GM08714 (cell line): ENCODE results near the gene SPIN1.

Source experiments
- H3K4me3 ChIP-seq: fragments of 200-500 bp; sonication (Bioruptor generic); 2 replicates; pipeline ENCODE4 v1.5.1; 2014; ENCODE audit warnings: mild to moderate bottlenecking, low read length, inconsistent platforms
- ZNF274 ChIP-seq: IDR thresholded peaks from 2 replicates; pipeline ENCODE4 v1.6.1; 2012; ENCODE audit warnings: mild to moderate bottlenecking, low read depth, low read length

SPIN1 gene

DNA sequence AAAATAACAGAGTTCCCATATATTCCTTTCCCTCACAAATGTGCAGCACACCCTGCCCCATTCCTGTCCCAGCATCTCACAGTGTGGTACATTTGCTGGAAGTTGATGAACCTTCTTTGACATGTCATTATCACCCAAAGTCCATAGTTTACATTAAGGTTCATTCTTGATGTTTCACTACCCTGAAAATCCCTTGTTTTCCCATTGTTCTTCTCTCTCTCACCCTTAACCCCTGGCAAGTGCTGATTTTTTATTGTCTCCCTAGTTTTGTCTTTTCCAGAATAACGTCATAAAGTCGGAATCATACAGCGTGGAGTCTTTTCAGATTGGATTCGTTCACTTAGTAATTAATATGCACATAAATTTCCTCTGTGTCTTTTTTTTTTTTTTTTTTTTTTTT is 48.1 kb downstream of the SPIN1 start:
- no peak overlapping the region for H3K4me3 ChIP-seq

DNA sequence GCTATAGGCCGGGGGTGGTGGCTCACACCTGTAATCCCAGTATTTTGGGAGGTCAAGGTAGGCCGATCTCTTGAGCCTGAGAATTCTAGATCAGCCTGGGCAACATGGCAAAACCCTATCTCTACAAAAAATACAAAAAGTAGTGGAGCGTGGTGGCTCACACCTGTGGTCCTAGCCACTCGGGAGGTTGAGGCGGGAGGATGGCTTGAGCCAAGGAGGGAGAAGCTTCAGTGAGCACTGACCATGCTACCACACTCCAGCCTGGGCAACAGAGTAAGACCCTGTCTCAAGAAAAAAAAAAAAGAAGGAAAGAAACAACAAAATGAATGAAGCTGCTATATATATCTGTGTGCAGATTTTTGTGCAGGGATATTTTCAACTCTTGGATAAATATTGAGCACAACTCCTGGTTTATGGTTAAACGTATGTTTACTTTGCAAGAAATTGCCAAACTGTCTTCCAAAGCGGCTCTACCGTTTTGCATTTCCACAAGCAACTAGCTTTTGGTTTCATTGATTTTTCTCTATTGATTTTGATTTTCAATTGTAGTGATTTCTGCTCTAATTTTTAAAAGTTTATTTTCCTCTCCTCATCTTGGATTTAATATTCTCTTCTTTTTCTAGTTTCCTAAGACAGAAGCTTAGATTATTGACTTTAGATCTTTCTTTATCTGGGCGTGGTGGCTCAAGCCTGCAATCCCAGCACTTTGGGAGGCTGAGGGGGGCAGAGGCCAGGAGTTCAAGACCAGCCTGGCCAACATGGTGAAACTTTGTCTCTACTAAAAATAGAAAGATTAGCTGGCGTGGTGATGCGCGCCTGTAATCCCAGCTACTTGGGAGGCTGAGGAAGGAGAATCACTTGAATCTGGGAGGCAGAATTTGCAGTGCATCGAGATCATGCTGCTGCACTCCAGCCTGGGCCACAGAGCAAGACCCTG is 49.2 kb downstream of the SPIN1 start:
- H3K4me3 ChIP-seq: no peak overlapping the region
- no peak for TF ChIP-seq ZNF274

More for the DNA sequence above, 48.1 kb downstream of the SPIN1 start:
- TF ChIP-seq ZNF274: no peak

DNA sequence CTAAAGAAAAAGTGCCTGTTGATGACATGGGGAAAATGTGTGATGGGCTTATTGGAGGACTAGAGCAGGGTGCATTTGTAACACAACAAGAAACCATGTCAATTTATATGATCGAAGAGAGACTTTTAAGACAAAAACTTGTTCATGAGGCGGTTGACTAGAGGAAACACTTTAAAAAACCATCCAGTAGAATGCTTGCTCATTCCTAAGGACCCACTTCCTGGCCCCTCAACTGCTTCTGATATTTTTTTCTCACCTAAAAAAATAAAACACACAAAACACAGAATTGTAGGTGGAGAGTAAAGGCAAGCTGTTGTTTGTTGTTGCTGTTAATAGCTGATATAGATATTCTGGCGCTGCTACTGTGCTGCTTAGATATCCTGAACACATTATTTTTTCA is 50.6 kb downstream of the SPIN1 start:
- no peak overlapping the region for H3K4me3 ChIP-seq
- TF ChIP-seq ZNF274: no peak

DNA sequence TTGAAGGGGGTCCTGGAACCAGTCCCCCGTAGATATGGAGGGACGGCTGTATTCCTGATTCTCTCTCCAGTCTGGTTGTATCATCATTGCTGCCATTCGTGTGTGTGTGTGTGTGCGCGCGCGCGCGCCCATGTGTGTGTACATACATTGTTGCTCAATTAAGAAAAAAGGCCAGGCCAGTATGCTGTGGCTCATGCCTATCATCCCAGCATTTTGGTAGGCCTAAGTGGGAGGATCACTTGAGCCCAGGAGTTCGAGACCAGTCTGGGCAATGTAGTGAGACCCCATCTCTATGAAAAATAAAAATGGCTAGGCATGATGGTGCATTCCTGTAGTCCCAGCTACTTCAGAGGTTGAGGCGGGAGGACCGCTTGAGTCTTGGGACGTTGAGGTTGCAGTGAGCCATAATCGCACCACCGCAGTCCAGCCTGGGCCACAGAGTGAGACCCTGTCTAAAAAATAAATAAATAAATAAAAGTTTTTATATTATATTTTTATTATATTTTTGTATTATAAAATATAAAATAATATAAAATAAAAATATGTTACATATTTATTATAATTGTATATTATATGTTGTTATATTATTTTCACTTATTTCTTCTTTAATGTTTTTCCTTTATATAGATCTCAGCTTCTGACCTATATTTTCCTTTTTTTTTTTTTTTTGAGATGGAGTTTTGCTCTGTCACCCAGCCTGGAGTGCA is 53.2 kb downstream of the SPIN1 start:
- no peak for TF ChIP-seq ZNF274
- no peak overlapping the region for H3K4me3 ChIP-seq

DNA sequence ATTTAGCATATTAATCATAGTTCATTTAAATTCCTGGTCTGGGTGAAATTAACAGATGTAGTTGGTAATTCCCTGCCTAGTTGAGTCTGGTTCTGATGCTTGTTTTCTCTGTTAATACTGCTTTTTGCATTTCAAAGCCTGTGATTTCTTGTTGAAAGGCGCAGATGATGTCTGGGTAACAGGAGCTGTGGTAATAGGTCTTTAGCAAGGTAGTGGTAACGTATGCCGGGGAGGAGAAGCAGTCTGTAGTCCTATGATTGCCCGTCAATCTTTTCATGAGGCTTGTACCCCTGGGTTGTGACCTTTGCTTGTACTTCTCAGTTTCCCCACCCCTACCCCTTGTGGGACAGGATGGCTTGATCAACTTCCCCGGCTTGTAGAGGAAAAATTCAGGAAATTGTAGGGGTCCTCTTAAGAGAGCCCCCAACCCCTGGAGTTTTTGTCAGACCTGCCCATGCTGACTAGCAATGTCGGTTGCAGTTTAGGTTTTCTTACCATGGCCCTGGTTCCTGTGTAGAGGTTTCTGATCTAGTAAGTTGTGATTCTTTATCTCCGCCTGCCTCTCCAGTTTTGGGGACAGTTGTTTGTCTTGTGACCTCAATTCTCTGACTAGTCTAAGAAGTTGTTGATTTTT is 55.4 kb downstream of the SPIN1 start:
- no peak overlapping the region for H3K4me3 ChIP-seq
- no peak for TF ChIP-seq ZNF274

DNA sequence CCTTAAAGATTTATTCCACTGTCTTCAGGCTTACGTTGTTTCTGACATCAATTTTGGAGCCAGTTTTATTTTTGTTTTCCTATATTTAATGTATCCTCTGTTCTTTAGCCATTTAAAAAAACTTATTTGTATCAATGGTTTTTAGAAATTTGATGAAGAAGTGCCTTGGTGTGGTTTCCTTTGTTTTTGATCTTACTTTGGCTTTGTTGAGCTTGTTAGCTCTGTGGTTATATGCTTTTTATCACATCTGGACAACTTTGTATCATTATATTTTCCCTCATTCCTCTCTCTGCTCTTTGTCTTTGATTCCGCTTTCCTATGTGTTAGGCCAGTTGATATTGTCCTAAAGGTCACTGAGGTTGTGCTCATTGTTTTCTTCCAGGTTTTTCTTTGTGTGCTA is 58.5 kb downstream of the SPIN1 start:
- H3K4me3 ChIP-seq: no peak overlapping the region
- no peak for TF ChIP-seq ZNF274

DNA sequence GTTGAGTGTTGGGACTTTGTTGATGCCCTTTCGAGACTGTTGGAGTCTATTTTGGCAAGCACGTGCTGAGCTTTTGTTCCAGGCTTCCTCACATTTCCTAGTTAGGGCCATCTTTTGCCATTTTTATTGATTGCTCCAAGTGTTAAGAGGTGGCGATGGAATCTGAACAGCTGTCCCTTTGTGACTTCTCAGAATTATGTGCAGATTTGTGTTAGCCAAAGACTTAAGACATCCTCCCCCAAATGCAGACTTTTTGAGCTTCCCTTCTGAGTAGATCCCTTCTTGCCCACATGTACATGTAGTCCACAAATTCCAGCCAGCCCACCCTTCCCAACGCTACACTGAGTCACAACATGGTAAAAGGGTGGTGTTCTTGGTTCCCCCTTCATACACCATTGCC is 59.2 kb downstream of the SPIN1 start:
- TF ChIP-seq ZNF274: no peak
- H3K4me3 ChIP-seq: no peak overlapping the region

DNA sequence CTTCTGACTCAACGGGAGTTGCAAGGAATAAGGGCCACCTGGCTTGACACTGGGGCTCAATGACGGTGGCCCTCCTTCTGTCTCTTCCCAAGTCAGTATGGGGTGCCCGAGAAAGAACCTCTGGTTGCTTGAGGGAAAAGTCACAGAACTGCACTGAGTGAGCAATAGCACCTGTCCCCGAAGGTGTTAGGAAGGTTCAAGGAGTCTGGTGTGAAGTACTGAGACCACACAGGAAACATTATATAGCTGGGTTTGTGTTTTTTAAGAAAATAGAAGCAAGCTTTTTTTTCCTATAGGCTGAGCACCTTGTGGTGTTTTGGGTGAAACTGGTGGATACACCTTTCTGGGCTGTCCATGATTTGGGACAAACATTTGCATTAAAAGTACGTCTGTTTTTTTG is 62.9 kb downstream of the SPIN1 start:
- no peak overlapping the region for H3K4me3 ChIP-seq
- TF ChIP-seq ZNF274: no peak

DNA sequence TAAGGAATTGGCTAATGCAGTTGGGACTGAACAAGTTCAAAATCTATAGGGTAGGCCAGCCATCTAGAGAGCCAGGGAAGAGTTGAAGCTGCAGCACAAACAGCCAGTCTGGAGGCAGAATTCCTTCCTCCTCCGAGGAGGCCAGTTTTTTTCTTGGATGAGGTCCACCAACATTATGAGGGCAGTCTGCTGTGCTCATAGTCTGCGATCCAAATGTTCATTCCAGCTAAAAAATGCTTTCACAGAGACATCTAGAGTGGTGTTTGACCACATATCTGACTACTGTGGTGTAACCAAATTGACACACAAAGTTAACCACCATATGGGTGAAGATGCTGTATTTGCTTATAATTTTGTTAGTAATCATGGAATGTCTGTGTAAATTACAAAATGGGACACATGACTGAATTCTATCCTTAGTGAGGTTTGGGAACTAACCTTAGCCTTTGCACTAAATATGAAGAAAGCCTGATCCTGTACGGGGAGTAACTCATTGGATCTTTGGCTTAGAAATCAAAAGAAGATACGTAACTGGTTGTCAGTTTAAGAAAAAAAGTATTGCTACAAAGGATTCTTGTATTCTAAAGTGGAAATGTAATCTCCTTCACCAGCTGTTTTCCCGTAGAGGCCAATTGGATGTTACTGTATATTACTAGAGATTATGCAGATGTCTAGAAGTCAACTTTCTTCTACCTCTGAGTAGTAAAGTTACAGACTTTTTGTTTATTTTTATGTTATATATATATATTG is 70.6 kb downstream of the SPIN1 start:
- H3K4me3 ChIP-seq: no peak overlapping the region
- TF ChIP-seq ZNF274: no peak

DNA sequence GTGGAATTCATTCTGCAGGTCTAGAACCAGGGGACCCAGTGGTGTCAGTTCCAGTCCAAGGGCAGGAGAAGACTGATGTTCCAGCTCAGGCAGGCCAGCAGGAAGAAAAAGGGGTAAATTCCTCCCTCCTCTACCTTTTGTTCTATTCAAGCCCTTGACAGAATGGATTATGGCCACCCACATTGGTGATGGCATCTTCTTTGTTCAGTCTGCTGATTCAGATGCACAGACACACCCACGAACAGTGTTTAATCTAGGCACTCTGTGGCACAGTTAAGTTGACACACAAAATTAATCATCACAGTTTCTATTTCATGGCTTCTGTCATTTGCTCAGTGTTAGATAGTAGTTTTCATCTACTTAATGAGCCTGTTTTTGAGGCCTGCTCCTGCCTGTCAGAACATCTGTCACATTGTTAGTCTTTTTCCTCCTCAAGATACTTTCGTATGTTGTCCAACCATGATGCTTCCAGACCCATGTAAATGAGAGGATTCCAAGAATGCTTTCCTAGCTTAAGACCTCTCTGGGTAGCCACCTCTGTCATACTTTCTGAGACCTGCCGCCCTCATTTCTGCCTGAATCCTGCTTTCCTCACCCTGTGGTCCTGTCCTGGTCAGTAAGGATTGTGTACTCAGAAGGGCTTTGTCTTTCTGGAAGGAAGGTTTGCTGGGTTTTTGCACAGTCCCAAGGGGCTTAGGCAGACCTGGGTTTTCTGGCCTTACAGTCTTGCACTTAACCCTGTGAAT is 72.5 kb downstream of the SPIN1 start:
- TF ChIP-seq ZNF274: no peak
- H3K4me3 ChIP-seq: no peak overlapping the region

DNA sequence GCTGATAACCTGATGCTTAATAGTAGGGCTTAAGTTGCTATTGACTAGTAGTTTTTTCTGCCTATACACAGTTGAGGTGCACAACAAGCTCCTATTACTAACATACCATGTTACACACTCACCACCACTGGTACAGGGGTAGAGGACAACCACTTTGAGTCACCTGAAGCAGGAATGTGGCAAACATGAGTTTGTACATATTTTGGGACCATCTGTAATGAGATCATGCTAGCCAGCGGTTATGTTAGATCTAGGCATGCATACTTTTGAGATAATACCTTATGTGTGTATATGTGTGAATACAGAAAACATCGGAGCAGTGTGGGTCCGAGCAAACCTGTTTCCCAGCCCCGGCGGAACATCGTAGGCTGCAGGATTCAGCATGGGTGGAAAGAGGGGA is 73.9 kb downstream of the SPIN1 start:
- no peak for TF ChIP-seq ZNF274
- no peak overlapping the region for H3K4me3 ChIP-seq

DNA sequence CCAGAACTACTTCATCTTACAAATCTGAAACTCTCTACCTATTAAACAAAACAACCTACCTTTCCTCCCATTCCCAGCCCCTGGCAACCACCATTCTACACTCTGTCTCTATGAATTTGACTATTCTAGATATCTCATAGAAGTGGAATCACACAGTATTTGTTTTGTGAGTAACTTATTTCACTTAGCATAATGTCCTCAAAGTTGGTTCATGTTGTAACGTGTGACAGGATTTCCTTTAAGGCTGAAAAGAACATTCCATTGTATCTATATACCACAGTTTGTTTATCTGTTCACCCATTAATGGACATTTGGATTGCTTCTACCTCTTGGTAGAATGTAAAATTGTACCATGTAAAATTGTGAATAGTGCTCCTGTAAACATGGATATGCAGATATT is 76.6 kb downstream of the SPIN1 start:
- no peak for TF ChIP-seq ZNF274
- H3K4me3 ChIP-seq: no peak overlapping the region

DNA sequence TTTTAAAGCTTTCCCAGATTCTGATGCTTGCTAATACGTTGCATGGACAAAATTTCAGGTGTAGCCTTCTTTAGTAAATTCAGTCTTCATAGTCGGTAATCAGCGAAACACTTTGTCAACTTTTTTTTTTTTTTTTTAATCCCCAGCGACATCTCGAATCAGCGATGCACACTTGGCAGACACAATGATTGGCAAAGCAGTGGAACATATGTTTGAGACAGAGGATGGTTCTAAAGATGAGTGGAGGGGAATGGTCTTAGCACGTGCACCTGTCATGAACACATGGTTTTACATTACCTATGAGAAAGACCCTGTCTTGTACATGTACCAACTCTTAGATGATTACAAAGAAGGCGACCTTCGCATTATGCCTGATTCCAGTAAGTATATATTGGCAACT is 80.0 kb downstream of the SPIN1 start:
- TF ChIP-seq ZNF274: no peak
- H3K4me3 ChIP-seq: no peak overlapping the region
